Measurements from ENCODE around the gene SUN1. TPM values are rescaled to one million over a fixed set of nuclear protein-coding genes. Genes with fewer than 3 reads are reported as not detected.
"Not testable (repeated sequence)": the region's sequence is repeated elsewhere in the genome, so short reads cannot be mapped to it uniquely, and the experiment has no call there.

The SUN1 gene
- total and polyA plus RNA-seq, 2 of the 8 experiments (the other 6 are each of a cell fraction or from before 2014, with no cell fraction given) = 108 to 158 TPM

DNA sequence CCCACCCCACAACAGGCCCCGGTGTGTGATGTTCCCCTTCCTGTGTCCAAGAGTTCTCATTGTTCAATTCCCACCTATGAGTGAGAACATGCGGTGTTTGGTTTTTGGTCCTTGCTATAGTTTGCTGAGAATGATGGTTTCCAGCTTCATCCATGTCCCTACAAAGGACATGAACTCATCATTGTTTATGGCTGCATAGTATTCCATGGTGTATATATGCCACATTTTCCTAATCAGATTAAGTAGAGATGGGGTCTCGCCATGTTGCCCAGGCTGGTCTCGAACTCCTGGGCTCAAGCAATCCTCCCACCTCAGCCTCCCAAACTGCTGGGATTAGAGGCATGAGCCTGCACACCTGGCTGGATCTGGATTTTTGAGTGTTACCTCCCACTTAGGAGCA lies 28.5 kb upstream of the SUN1 start:
- WGBS, 2 experiments (ENCODE audit: extremely low coverage in 1 of 2, insufficient coverage in 1 of 2, insufficient read length in 1 of 2, insufficient replicate concordance in 2 of 2, low coverage in 1 of 2, low lambda C conversion rate in 2 of 2, missing lambda C conversion rate in 1 of 2) = 66% methylated on average over 4 of the region's 4 CpGs; no CpG with 5 or more reads in 1 of the 2 experiments
- H3K4me2 ChIP-seq (ENCODE audit: insufficient read depth in 1 of 2, low read depth in 2 of 2, low read length in 2 of 2); H2AFZ ChIP-seq (ENCODE audit: low read length); H3K4me3 ChIP-seq (ENCODE audit: extremely low read depth in 1 of 4, insufficient read depth in 2 of 4, low read depth in 3 of 4, low read length in 4 of 4); H3K23ac ChIP-seq (ENCODE audit: insufficient read length); H4K20me1 ChIP-seq (replicated peaks in 1 of 2; ENCODE audit: control insufficient read depth in 1 of 2, insufficient read depth in 2 of 2, low read length in 2 of 2); H3K79me1 ChIP-seq (ENCODE audit: low read depth, low read length); H2BK5ac ChIP-seq (ENCODE audit: low read depth, low read length); H4K5ac ChIP-seq (ENCODE audit: insufficient read length, low read depth, low read length); H3K23me2 ChIP-seq (ENCODE audit: low read depth, low read length); H2BK15ac ChIP-seq (ENCODE audit: low read length); H3K27ac ChIP-seq (ENCODE audit: low read depth, low read length); H2BK12ac ChIP-seq (ENCODE audit: low read depth, low read length); H3K4me1 ChIP-seq (replicated peaks in 1 of 4; ENCODE audit: control insufficient read depth in 3 of 4, insufficient read depth in 4 of 4, low read length in 3 of 4); H3K9ac ChIP-seq (replicated peaks in 1 of 4; ENCODE audit: extremely low read depth in 1 of 4, low read depth in 3 of 4, low read length in 3 of 4); H2AK5ac ChIP-seq (ENCODE audit: low read depth, low read length); H2BK120ac ChIP-seq (replicated peaks; ENCODE audit: low read depth, low read length); CTCF ChIA-PET (ENCODE audit: partially characterized antibody); H3K14ac ChIP-seq (ENCODE audit: insufficient read length); H2BK20ac ChIP-seq (ENCODE audit: low read length); H3K18ac ChIP-seq (ENCODE audit: extremely low read depth, low read length); H4K91ac ChIP-seq (replicated peaks; ENCODE audit: insufficient read length, low read length); H4K8ac ChIP-seq (ENCODE audit: extremely low read depth, insufficient read depth, low read length); DNase-seq (ENCODE audit: low read depth in 1 of 2, low spot score in 2 of 2); H3K9me3 ChIP-seq (ENCODE audit: insufficient read depth in 2 of 2, low read depth in 1 of 2, low read length in 1 of 2); H3K36me3 ChIP-seq (ENCODE audit: control insufficient read depth in 2 of 4, insufficient read depth in 4 of 4, low read length in 3 of 4); FAIRE-seq; H3K56ac ChIP-seq (replicated peaks; ENCODE audit: insufficient read length, low read depth, low read length); H3K27me3 ChIP-seq (replicated peaks in 1 of 4; ENCODE audit: control insufficient read depth in 3 of 4, extremely low read depth in 1 of 4, insufficient read depth in 3 of 4, low read length in 3 of 4); H3K4ac ChIP-seq (replicated peaks; ENCODE audit: insufficient read length, low read depth, low read length); H3K79me2 ChIP-seq (ENCODE audit: control insufficient read depth in 1 of 2, insufficient read depth in 2 of 2, low read length in 2 of 2): not testable (repeated sequence)
- POLR2A ChIA-PET (ENCODE audit: partially characterized antibody) = interaction anchor here (0.5 kb wide), 1 partner anchor 11 kb away, joined by 3 read pairs; no protein-coding TSS in a partner anchor
